Panc1 (cell line): ENCODE results near the gene EP400. TPM values are rescaled to one million over a fixed set of nuclear protein-coding genes. Genes with fewer than 3 reads are reported as not detected.

ENCODE experiments used
- ATAC-seq: fragments of 200-7000 bp; cut with Tn5 transposase; 2 replicates; pipeline ENCODE4 v1.9.1; 2020; ENCODE audit warnings: mild to moderate bottlenecking, moderate library complexity
- BruUV-seq: library from RNA; stranded (reverse); fragments of 400-500 nt; replicated peaks from 2 replicates; lab custom pipeline; 2021; lab: Mats Ljungman, UMichigan
- CTCF ChIA-PET: fragments of 300-600 bp; sonication (Branson Sonifier 250); formaldehyde crosslinking; loops from one replicate; lab custom pipeline; 2022; ENCODE audit warnings: antibody characterized with exemption; lab: Charles Lee
- POLR2A ChIA-PET: fragments of 300-600 bp; sonication (Branson Sonifier 250); formaldehyde crosslinking; loops from one replicate; lab custom pipeline; 2022; ENCODE audit warnings: antibody characterized with exemption; lab: Charles Lee
- DNase-seq: peaks from one replicate; pipeline ENCODE4 v3.0.0-alpha.2; 2010; ENCODE audit warnings: low read depth, low spot score
- H3K27ac ChIP-seq: 2 replicates; pipeline ENCODE4 v1.5.1; 2011; ENCODE audit warnings: mild to moderate bottlenecking, low read length, inconsistent platforms
- H3K27me3 ChIP-seq: fragments of 200-500 bp; sonication (Bioruptor generic); 2 replicates; pipeline ENCODE4 v1.6.0; 2014; ENCODE audit warnings: low read length, inconsistent platforms; ENCODE audit not compliant: control insufficient read depth, insufficient read depth
- H3K36me3 ChIP-seq: fragments of 200-500 bp; sonication (Bioruptor generic); 2 replicates; pipeline ENCODE4 v1.5.1; 2014; ENCODE audit warnings: inconsistent platforms, mild to moderate bottlenecking, low read length, moderate library complexity; ENCODE audit not compliant: control insufficient read depth, insufficient read depth
- H3K4me1 ChIP-seq: 2 replicates; pipeline ENCODE4 v1.5.1; 2011; ENCODE audit warnings: inconsistent platforms, mild to moderate bottlenecking, low read length, moderate library complexity; ENCODE audit not compliant: control insufficient read depth, insufficient read depth
- H3K4me3 ChIP-seq, 2 experiments: 2 replicates each; pipeline ENCODE4 v1.5.1; 2011 to 2012; ENCODE audit warnings: low read depth in 2 of 2, low read length in 2 of 2, mild to moderate bottlenecking in 2 of 2, inconsistent platforms in 1 of 2, moderate library complexity in 1 of 2
- H3K9me3 ChIP-seq: fragments of 200-500 bp; sonication (Bioruptor generic); 2 replicates; pipeline ENCODE4 v1.5.1; 2014; ENCODE audit warnings: low read depth, mild to moderate bottlenecking, inconsistent platforms, low read length, moderate library complexity; ENCODE audit not compliant: control insufficient read depth, insufficient read depth
- POLR2AphosphoS5 ChIP-seq: IDR thresholded peaks from 2 replicates; pipeline ENCODE4 v1.6.1; 2012; ENCODE audit warnings: mild to moderate bottlenecking, low read depth, low read length, moderate library complexity
- SIN3A ChIP-seq: IDR thresholded peaks from 2 replicates; pipeline ENCODE4 v1.6.1; 2012; ENCODE audit warnings: low read depth, mild to moderate bottlenecking, low read length, moderate library complexity, borderline replicate concordance; ENCODE audit not compliant: insufficient read depth
- TCF7L2 ChIP-seq: IDR thresholded peaks from 2 replicates; pipeline ENCODE4 v1.6.1; 2011; ENCODE audit warnings: mild to moderate bottlenecking, low read depth, low read length, inconsistent platforms
- in situ Hi-C: cut with HindIII; loops from 2 replicates; pipeline ENCODE4 v1.10.0; 2016; ENCODE audit warnings: low sequenced_read_pairs, low pct_unique_long_range_greater_than_20kb
- intact Hi-C: fragments of 100-400 bp; cut with micrococcal nuclease; formaldehyde crosslinking; loops from one replicate; pipeline ENCODE4 v1.10.0; 2022; ENCODE audit not compliant: unreplicated experiment
- total RNA-seq: library from RNA; stranded (reverse); gene quantifications from one replicate; pipeline ENCODE4 v1.2.1, GENCODE V29; 2021; ENCODE audit not compliant: unreplicated experiment
- TF ChIP-seq, protein P1 (sequence below): fragments of 450-650 bp; IDR thresholded peaks from 2 replicates; pipeline ENCODE4 v1.5.1; 2017; ENCODE audit warnings: mild to moderate bottlenecking
- TF ChIP-seq, protein P2 (sequence below), 2 experiments: IDR thresholded peaks; 2 replicates each; pipeline ENCODE4 v1.6.1; 2011 to 2012; ENCODE audit warnings: low read depth in 2 of 2, control low read depth in 1 of 2, low read length in 1 of 2, mild to moderate bottlenecking in 1 of 2, moderate library complexity in 1 of 2; ENCODE audit not compliant: insufficient read depth in 1 of 2

EP400 gene
- total RNA-seq, 1 experiment from 2014 or later: 59.4 TPM

DNA sequence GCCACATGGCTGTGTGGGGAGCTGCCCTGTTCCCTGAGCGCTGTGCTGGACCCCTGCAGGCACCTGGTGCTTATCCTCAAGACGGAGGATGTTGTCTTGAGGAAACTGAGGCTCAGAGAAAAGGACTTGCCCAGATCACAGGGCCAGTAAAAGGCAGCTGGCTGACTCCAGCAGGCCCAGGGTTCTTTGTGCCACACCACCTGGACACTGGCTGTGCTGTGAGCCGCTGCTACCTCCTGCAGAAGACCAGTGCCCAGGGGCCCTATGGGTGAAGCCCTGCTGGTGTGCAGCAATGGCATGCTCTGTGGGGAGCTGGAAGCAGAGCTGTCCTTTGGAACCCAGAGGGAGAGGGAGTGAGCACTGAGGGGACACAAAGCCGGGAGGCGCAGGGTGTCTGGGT is 118.5 kb downstream of the EP400 start:
- Histone ChIP-seq H3K4me3 (no peak overlapping the region), H3K27me3 (no peaks in the 10 kb centered on the region), H3K27ac (no peak overlapping the region), H3K9me3 (no peaks in the 10 kb centered on the region), H3K36me3 (peaks cover 13% of the 10 kb centered on the region; the same call in 1 of the 2 replicates), H3K4me1 (no peaks in the 10 kb centered on the region)
- no peak for TF ChIP-seq POLR2AphosphoS5
- no peak for TF ChIP-seq SIN3A
- TF ChIP-seq, protein P1, sequence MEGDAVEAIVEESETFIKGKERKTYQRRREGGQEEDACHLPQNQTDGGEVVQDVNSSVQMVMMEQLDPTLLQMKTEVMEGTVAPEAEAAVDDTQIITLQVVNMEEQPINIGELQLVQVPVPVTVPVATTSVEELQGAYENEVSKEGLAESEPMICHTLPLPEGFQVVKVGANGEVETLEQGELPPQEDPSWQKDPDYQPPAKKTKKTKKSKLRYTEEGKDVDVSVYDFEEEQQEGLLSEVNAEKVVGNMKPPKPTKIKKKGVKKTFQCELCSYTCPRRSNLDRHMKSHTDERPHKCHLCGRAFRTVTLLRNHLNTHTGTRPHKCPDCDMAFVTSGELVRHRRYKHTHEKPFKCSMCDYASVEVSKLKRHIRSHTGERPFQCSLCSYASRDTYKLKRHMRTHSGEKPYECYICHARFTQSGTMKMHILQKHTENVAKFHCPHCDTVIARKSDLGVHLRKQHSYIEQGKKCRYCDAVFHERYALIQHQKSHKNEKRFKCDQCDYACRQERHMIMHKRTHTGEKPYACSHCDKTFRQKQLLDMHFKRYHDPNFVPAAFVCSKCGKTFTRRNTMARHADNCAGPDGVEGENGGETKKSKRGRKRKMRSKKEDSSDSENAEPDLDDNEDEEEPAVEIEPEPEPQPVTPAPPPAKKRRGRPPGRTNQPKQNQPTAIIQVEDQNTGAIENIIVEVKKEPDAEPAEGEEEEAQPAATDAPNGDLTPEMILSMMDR: no peak
- TF ChIP-seq TCF7L2: no peak
- TF ChIP-seq, protein P2, sequence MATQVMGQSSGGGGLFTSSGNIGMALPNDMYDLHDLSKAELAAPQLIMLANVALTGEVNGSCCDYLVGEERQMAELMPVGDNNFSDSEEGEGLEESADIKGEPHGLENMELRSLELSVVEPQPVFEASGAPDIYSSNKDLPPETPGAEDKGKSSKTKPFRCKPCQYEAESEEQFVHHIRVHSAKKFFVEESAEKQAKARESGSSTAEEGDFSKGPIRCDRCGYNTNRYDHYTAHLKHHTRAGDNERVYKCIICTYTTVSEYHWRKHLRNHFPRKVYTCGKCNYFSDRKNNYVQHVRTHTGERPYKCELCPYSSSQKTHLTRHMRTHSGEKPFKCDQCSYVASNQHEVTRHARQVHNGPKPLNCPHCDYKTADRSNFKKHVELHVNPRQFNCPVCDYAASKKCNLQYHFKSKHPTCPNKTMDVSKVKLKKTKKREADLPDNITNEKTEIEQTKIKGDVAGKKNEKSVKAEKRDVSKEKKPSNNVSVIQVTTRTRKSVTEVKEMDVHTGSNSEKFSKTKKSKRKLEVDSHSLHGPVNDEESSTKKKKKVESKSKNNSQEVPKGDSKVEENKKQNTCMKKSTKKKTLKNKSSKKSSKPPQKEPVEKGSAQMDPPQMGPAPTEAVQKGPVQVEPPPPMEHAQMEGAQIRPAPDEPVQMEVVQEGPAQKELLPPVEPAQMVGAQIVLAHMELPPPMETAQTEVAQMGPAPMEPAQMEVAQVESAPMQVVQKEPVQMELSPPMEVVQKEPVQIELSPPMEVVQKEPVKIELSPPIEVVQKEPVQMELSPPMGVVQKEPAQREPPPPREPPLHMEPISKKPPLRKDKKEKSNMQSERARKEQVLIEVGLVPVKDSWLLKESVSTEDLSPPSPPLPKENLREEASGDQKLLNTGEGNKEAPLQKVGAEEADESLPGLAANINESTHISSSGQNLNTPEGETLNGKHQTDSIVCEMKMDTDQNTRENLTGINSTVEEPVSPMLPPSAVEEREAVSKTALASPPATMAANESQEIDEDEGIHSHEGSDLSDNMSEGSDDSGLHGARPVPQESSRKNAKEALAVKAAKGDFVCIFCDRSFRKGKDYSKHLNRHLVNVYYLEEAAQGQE (IDR thresholded peaks at IDR 0.05; ENCODE audit: insufficient read depth in 1 of 2, low read depth in 2 of 2, low read length in 1 of 2): no peak
- no peak for DNase-seq
- no TSS peak for BruUV-seq
- CTCF ChIA-PET: no interaction called here
- intact Hi-C loops (no loop called here), in situ Hi-C loops (no loop called here)
- no peak for ATAC-seq
- POLR2A ChIA-PET: interaction anchor here (0.8 kb wide), 1 partner anchor 38 kb away, joined by 4 read pairs; no protein-coding TSS in a partner anchor

DNA sequence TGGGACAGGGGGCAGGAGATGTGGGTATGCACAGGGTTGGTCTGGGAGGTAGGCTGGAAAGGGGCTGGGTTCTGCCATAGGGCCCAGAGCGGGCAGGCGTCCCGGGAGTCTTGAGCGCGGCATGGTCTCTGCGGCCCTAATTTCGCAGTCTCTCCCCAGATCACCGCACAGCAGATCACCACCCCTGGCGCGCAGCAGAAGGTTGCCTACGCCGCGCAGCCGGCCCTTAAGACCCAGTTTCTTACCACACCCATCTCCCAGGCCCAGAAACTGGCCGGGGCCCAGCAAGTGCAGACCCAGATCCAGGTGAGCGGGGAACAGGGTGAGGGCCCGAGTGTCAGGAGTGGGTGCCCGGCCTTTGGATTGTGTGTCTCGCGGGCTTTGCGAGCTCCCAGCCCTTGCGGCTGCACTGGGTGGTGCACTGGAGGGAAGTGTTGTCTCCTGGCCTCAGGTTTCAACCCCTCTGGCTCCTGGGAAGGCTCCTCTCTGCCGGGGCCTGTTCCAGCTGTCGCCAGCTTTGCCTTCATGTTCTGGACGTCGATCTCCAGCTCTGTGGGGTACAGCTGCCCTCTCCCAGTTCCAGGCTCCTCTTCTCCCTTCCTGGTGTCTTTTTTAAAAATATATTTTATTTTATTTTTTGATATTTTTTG is 119.7 kb downstream of the EP400 start:
- no TSS peak for BruUV-seq
- ChIA-PET CTCF (no interaction called here), POLR2A (no interaction called here)
- no peak overlapping the region for H3K4me3 ChIP-seq
- in situ Hi-C loops (no loop called here), intact Hi-C loops (no loop called here)
- H3K27me3 ChIP-seq: no peaks in the 10 kb centered on the region
- H3K4me1 ChIP-seq: no peaks in the 10 kb centered on the region
- TF ChIP-seq POLR2AphosphoS5: no peak
- TF ChIP-seq, protein P2 (IDR thresholded peaks at IDR 0.05; ENCODE audit: insufficient read depth in 1 of 2, low read depth in 2 of 2, low read length in 1 of 2): no peak
- no peak for TF ChIP-seq SIN3A
- TF ChIP-seq TCF7L2: no peak
- TF ChIP-seq, protein P1: no peak
- ATAC-seq: no peak
- DNase-seq: no peak
- peaks cover 11% of the 10 kb centered on the region; the same call in 1 of the 2 replicates for H3K36me3 ChIP-seq
- H3K27ac ChIP-seq: no peak overlapping the region
- H3K9me3 ChIP-seq: no peaks in the 10 kb centered on the region
